ENCODE data around the gene TMIE. TPM values are rescaled to one million over a fixed set of nuclear protein-coding genes. Genes with fewer than 3 reads are reported as not detected.

TMIE gene
- polyA plus RNA-seq, 1 donor (not counting 4 experiments of a cell fraction or from before 2014, with no cell fraction given): 0.07 TPM

GRCh38 chr3:46709157-46709654 lies 8.0 kb downstream of the TMIE start:
- no peaks in the 10 kb centered on the region for H3K79me2 ChIP-seq (ENCODE audit: control insufficient read depth, insufficient read depth, low read length)
- H3K27me3 ChIP-seq (ENCODE audit: control insufficient read depth, extremely low read depth, insufficient read depth, low read length): peaks cover under 1% of the 10 kb centered on the region
- no peak overlapping the region for H3K27ac ChIP-seq (ENCODE audit: control insufficient read depth, insufficient read depth, low read length)
- no peak for FAIRE-seq
- H3K9me1 ChIP-seq (ENCODE audit: control insufficient read depth, extremely low read depth, insufficient read depth, low read length): no peaks in the 10 kb centered on the region
- H3K4me1 ChIP-seq (ENCODE audit: control insufficient read depth, extremely low read depth, insufficient read depth, low read length): peaks cover 9% of the 10 kb centered on the region
- no peaks in the 10 kb centered on the region for H4K20me1 ChIP-seq (ENCODE audit: control insufficient read depth, extremely low read depth, insufficient read depth, low read length)
- dilution Hi-C loops (cut with MboI; ENCODE audit: extremely low pct_ligation_motif_present, low sequenced_read_pairs): no loop called here
- no peak for DNase-seq (ENCODE audit: low read depth, low spot score)
- H3K4me3 ChIP-seq (ENCODE audit: control insufficient read depth in 2 of 3, extremely low read depth in 1 of 3, insufficient read depth in 2 of 3, low read depth in 1 of 3, low read length in 3 of 3): no peak overlapping the region
- TF ChIP-seq EZH2 (IDR thresholded peaks at IDR 0.05; ENCODE audit: low read length) (no peak), CTCF (optimal IDR thresholded peaks at IDR 0.05 in 1 of 3, IDR thresholded peaks at IDR 0.05 in 1 of 3, conservative IDR thresholded peaks at IDR 0.05 in 1 of 3; ENCODE audit: extremely low read depth in 1 of 3, insufficient read depth in 2 of 3, low read length in 3 of 3) (no peak)
- H3K4me2 ChIP-seq (ENCODE audit: control insufficient read depth, extremely low read depth, insufficient read depth, low read depth, low read length): no peak overlapping the region
- no peaks in the 10 kb centered on the region for H3K9me3 ChIP-seq (ENCODE audit: control insufficient read depth, low read depth, low read length)
- no peak overlapping the region for H2AFZ ChIP-seq (ENCODE audit: control insufficient read depth, low read length)
- H3K36me3 ChIP-seq (ENCODE audit: control insufficient read depth in 2 of 2, extremely low read depth in 1 of 2, insufficient read depth in 2 of 2, low read length in 2 of 2): no peaks in the 10 kb centered on the region
- no peak overlapping the region for H3K9ac ChIP-seq (ENCODE audit: control insufficient read depth, extremely low read depth, insufficient read depth, low read length)

- Histone ChIP-seq H3K9me1 (ENCODE audit: control insufficient read depth, extremely low read depth, insufficient read depth, low read length) (no peaks in the 10 kb centered on the region), H3K4me2 (ENCODE audit: control insufficient read depth, extremely low read depth, insufficient read depth, low read depth, low read length) (no peak overlapping the region), H3K9ac (ENCODE audit: control insufficient read depth, extremely low read depth, insufficient read depth, low read length) (no peak overlapping the region), H3K4me3 (ENCODE audit: control insufficient read depth in 2 of 3, extremely low read depth in 1 of 3, insufficient read depth in 2 of 3, low read depth in 1 of 3, low read length in 3 of 3) (no peak overlapping the region), H4K20me1 (ENCODE audit: control insufficient read depth, extremely low read depth, insufficient read depth, low read length) (no peaks in the 10 kb centered on the region), H2AFZ (ENCODE audit: control insufficient read depth, low read length) (no peak overlapping the region), H3K79me2 (ENCODE audit: control insufficient read depth, insufficient read depth, low read length) (no peaks in the 10 kb centered on the region), H3K36me3 (ENCODE audit: control insufficient read depth in 2 of 2, extremely low read depth in 1 of 2, insufficient read depth in 2 of 2, low read length in 2 of 2) (no peaks in the 10 kb centered on the region), H3K27me3 (ENCODE audit: control insufficient read depth, extremely low read depth, insufficient read depth, low read length) (no peaks in the 10 kb centered on the region), H3K4me1 (ENCODE audit: control insufficient read depth, extremely low read depth, insufficient read depth, low read length) (peaks cover 10% of the 10 kb centered on the region), H3K27ac (ENCODE audit: control insufficient read depth, insufficient read depth, low read length) (no peak overlapping the region), H3K9me3 (ENCODE audit: control insufficient read depth, low read depth, low read length) (no peaks in the 10 kb centered on the region)
- dilution Hi-C loops (cut with MboI; ENCODE audit: extremely low pct_ligation_motif_present, low sequenced_read_pairs): no loop called here
- DNase-seq (ENCODE audit: low read depth, low spot score): no peak
- no peak for FAIRE-seq
- no peak for TF ChIP-seq EZH2 (IDR thresholded peaks at IDR 0.05; ENCODE audit: low read length)
- no peak for TF ChIP-seq CTCF (optimal IDR thresholded peaks at IDR 0.05 in 1 of 3, IDR thresholded peaks at IDR 0.05 in 1 of 3, conservative IDR thresholded peaks at IDR 0.05 in 1 of 3; ENCODE audit: extremely low read depth in 1 of 3, insufficient read depth in 2 of 3, low read length in 3 of 3)
These were observed 8.5 kb downstream of the TMIE start for GRCh38 chr3:46709721-46710120.
